K562 (cell line): ENCODE data around the gene C11orf98. TPM values are rescaled to one million over a fixed set of nuclear protein-coding genes. Genes with fewer than 3 reads are reported as not detected.

Experiments
- ATF3 ChIP-seq, 2 experiments: fragments of 450-650 bp in 1 of 2; sonication (generic) in 1 of 2; formaldehyde crosslinking in 1 of 2; IDR thresholded peaks in 1 of 2; conservative IDR thresholded peaks in 1 of 2; 2 replicates each; pipeline versions ENCODE4 v1.6.1 to v1.8.1; 2016 to 2023; ENCODE audit warnings: mild to moderate bottlenecking in 2 of 2, moderate library complexity in 2 of 2, inconsistent platforms in 1 of 2, missing genetic modification reagents in 1 of 2
- BRF2 ChIP-seq: IDR thresholded peaks from 3 replicates; pipeline ENCODE4 v1.6.1; 2011; ENCODE audit warnings: borderline replicate concordance, mild to moderate bottlenecking; ENCODE audit not compliant: insufficient read length, insufficient read depth
- HES1 ChIP-seq: fragments of 450-650 bp; IDR thresholded peaks from 2 replicates; pipeline ENCODE4 v1.6.1; 2016; ENCODE audit warnings: low read depth, mild to moderate bottlenecking, moderate library complexity
- KDM1A ChIP-seq, 2 experiments: fragments of 450-650 bp; IDR thresholded peaks; 2 replicates each; pipeline ENCODE4 v1.6.1; 2016; ENCODE audit warnings: mild to moderate bottlenecking in 2 of 2
- MTA1 ChIP-seq: fragments of 450-650 bp; IDR thresholded peaks from 2 replicates; pipeline ENCODE4 v1.6.1; 2017; ENCODE audit warnings: borderline replicate concordance
- REST ChIP-seq, 2 experiments: fragments of 450-650 bp; formaldehyde crosslinking in 1 of 2; IDR thresholded peaks; 2 replicates each; pipeline versions ENCODE4 v1.4.0 to v1.6.1; 2014 to 2020; ENCODE audit warnings: mild to moderate bottlenecking in 2 of 2, borderline replicate concordance in 1 of 2, low read depth in 1 of 2
- SIN3A ChIP-seq, 2 experiments: fragments of 150-350 bp in 1 of 2; IDR thresholded peaks; 2 replicates each; pipeline ENCODE4 v1.6.1; 2011 to 2016; ENCODE audit warnings: borderline replicate concordance in 2 of 2, low read depth in 2 of 2, low read length in 2 of 2, mild to moderate bottlenecking in 2 of 2, moderate library complexity in 2 of 2; ENCODE audit not compliant: control insufficient read depth in 1 of 2
- SMAD1 ChIP-seq: fragments of 150-350 bp; IDR thresholded peaks from 2 replicates; pipeline ENCODE4 v1.6.1; 2014; ENCODE audit warnings: low read length, low read depth; ENCODE audit not compliant: partially characterized antibody
- ZHX1 ChIP-seq: fragments of 150-350 bp; conservative IDR thresholded peaks from 2 replicates; pipeline ENCODE4 v1.6.1; 2014; ENCODE audit warnings: low read length
- ZNF316 ChIP-seq: fragments of 450-650 bp; IDR thresholded peaks from 2 replicates; pipeline ENCODE4 v1.6.1; 2016
- polyA plus RNA-seq, 8 experiments: library from polyadenylated mRNA; depleted of rRNA in 4 of 8; stranded (reverse) in 5 of 8; unstranded in 3 of 8; fragments of >200 nt; fragmentation: Nextera tagmentation in 2 of 8; fragmentation: Illumina TruSeq in 1 of 8; extraction: Ambion mirVana in 2 of 8; extraction: Trizol in 1 of 8; gene quantifications; 2 replicates each; pipeline versions ENCODE4 v1.2.1 to v1.2.3, GENCODE V29; 2011 to 2014; ENCODE audit warnings: inconsistent platforms in 1 of 8, missing spikeins in 1 of 8
- total RNA-seq, 7 experiments: library from RNA; depleted of rRNA in 6 of 7; stranded (reverse); fragments of >200 nt in 6 of 7; fragmentation: Illumina TruSeq in 2 of 7; extraction: Trizol in 2 of 7; gene quantifications; 2 replicates each; pipeline versions ENCODE4 v1.2.1 to v1.2.3, GENCODE V29; 2011 to 2021; ENCODE audit warnings: low replicate concordance in 1 of 7

C11orf98 gene
- total and polyA plus RNA-seq, 9 of the 15 experiments (the other 6 are each of a cell fraction or from before 2014, with no cell fraction given) = 103 to 352 (median 218) TPM

GRCh38 chr11:62621567-62622470 is 43.2 kb downstream of the C11orf98 start, which contains the start of gene B3GAT3 (continued):
- TF ChIP-seq REST (IDR thresholded peaks at IDR 0.05; ENCODE audit: borderline replicate concordance) (peak; percentile 40), REST (CRISPR knock-in tag; IDR thresholded peaks at IDR 0.05; ENCODE audit: low read depth) (peak; percentile 75), HES1 (no peak), MTA1 (peak; percentile 66; the same call in 1 of the 2 replicates), BRF2 (no peak), SMAD1 (no peak), ZNF316 (no peak), ATF3 (IDR thresholded peaks at IDR 0.05) (peak; percentile 99), ATF3 (CRISPR knock-in tag; conservative IDR thresholded peaks at IDR 0.05) (peak; percentile 79), ZHX1 (no peak), SIN3A (IDR thresholded peaks at IDR 0.05; ENCODE audit: borderline replicate concordance in 2 of 2, control insufficient read depth in 1 of 2, low read depth in 2 of 2, low read length in 2 of 2) (peak; percentile 96), KDM1A (IDR thresholded peaks at IDR 0.05) (no peak)
